ENCODE results near the gene HIVEP3.

HIVEP3 gene

GRCh38 chr1:41474490-41475271, 444.0 kb downstream of the HIVEP3 start:
- peak; percentile 88 for DNase-seq

GRCh38 chr1:41473738-41474362, 444.9 kb downstream of the HIVEP3 start:
- no peak for DNase-seq

- DNase-seq: no peak
These were observed 447.1 kb downstream of the HIVEP3 start for GRCh38 chr1:41471658-41472057.

- DNase-seq: no peak
These were observed 449.0 kb downstream of the HIVEP3 start for GRCh38 chr1:41469706-41470105.

GRCh38 chr1:41468122-41468762, 450.5 kb downstream of the HIVEP3 start:
- no peak for DNase-seq

- DNase-seq: no peak
These were observed 451.0 kb downstream of the HIVEP3 start for GRCh38 chr1:41467673-41468072.

GRCh38 chr1:41466146-41466545, 452.6 kb downstream of the HIVEP3 start:
- no peak for DNase-seq

GRCh38 chr1:41465741-41466140, 453.0 kb downstream of the HIVEP3 start:
- DNase-seq: no peak

- no peak for DNase-seq
These were observed 453.8 kb downstream of the HIVEP3 start for GRCh38 chr1:41464885-41465284.

GRCh38 chr1:41463516-41463915, 455.2 kb downstream of the HIVEP3 start:
- no peak for DNase-seq

- DNase-seq: no peak
These were observed 456.1 kb downstream of the HIVEP3 start for GRCh38 chr1:41462680-41463004.

- DNase-seq: no peak
These were observed 456.7 kb downstream of the HIVEP3 start for GRCh38 chr1:41461790-41462679.

GRCh38 chr1:41456847-41457540, 461.7 kb downstream of the HIVEP3 start:
- DNase-seq: no peak
